Prostate gland (tissue), 2 donors: ENCODE data around the gene HIGD2B.
A peak's percentile ranks its signal among the peaks of the same experiment; 100 is the strongest.

Experiments used
- CTCF ChIP-seq, 4 experiments: fragments of 200-600 bp in 2 of 4; fragments of 450-650 bp in 2 of 4; sonication (generic) in 2 of 4; IDR thresholded peaks; 1 replicate in 3 of 4; 2 replicates in 1 of 4; pipeline ENCODE4 v1.5.1; 2016 to 2019; ENCODE audit warnings: antibody characterized with exemption in 4 of 4, mild to moderate bottlenecking in 2 of 4, moderate library complexity in 2 of 4
- POLR2A ChIP-seq: fragments of 450-650 bp; IDR thresholded peaks from one replicate; pipeline ENCODE4 v1.6.1; 2016; ENCODE audit warnings: antibody characterized with exemption, mild to moderate bottlenecking

- TF ChIP-seq POLR2A (no peak), CTCF (IDR thresholded peaks at IDR 0.05) (peak in 3 of 4 experiments; percentile 62 to 79 (median 62))
Observed at GRCh38 chr15:72722071-72722696, 36.2 kb upstream of the HIGD2B start.
